Motor neuron (in vitro differentiated cells): Measurements from ENCODE around the gene ZNF202. TPM values are rescaled to one million over a fixed set of nuclear protein-coding genes. Genes with fewer than 3 reads are reported as not detected.

ENCODE experiments used
- ATAC-seq, 8 experiments: fragments of 200-7000 bp; cut with Tn5 transposase; replicated peaks in 6 of 8; 2 replicates each; pipeline ENCODE4 v1.8.0; 2021; ENCODE audit warnings: mild to moderate bottlenecking in 8 of 8, moderate library complexity in 8 of 8
- H3K27ac ChIP-seq, 2 donors: fragments of 250-450 bp; sonication (Bioruptor Pico); 2 replicates each; pipeline ENCODE4 v1.9.0; 2021; ENCODE audit warnings: antibody characterized with exemption in 2 of 2, mild to moderate bottlenecking in 2 of 2, moderate library complexity in 1 of 2
- H3K4me1 ChIP-seq, 2 donors: fragments of 250-450 bp; sonication (Bioruptor Pico); replicated peaks in 1 of 2; 2 replicates each; pipeline ENCODE4 v1.6.1; 2021; ENCODE audit warnings: antibody characterized with exemption in 2 of 2, mild to moderate bottlenecking in 2 of 2, moderate library complexity in 1 of 2
- H3K4me3 ChIP-seq, 5 donors: fragments of 250-450 bp; sonication (Bioruptor Pico); 2 replicates each; pipeline ENCODE4 v1.9.0; 2021; ENCODE audit warnings: antibody characterized with exemption in 5 of 5, mild to moderate bottlenecking in 5 of 5, moderate library complexity in 4 of 5
- WGBS, 10 experiments: fragments of 450-650 bp; shearing (Covaris generic); methylation state at CpG; one replicate each; pipeline ENCODE4 v1.0.0; 2022; 5-methylcytosine and 5-hydroxymethylcytosine counted together
- in situ Hi-C, 9 experiments: fragments of 400-800 bp; cut with MboI; loops; one replicate each; pipeline ENCODE4 v1.15.0; 2021; ENCODE audit warnings: low sequenced_read_pairs in 9 of 9, low pct_unique_long_range_greater_than_20kb in 2 of 9; ENCODE audit not compliant: unreplicated experiment in 9 of 9
- total RNA-seq, 8 experiments: library from RNA; unstranded; fragments of 300-600 nt; gene quantifications; 2 replicates each; pipeline versions ENCODE4 v1.2.3 to v1.2.4, GENCODE V29; 2022

The ZNF202 gene
- 10 to 100 TPM in 5 of 8 experiments, 1 to 10 TPM in 3; 5.4 to 13.6 (median 10.5) TPM for total RNA-seq

GRCh38 chr11:123741159-123742030, at the start of gene ZNF202:
TSS of gene ZNF202 (minus strand) at chr11:123741660. CDS start at chr11:123730888, 10,772 bp downstream.
- ATAC-seq: peak; percentile 89 to 96 (median 93)
- in situ Hi-C loops: no loop called here
- Histone ChIP-seq H3K4me3 (peak within 1 kb of the TSS; percentile 62 to 96 (median 79)), H3K4me1 (peaks cover 16 to 22% of the 10 kb centered on the region in 2 donors), H3K27ac (peak within 1 kb of the TSS; percentile 92 to 96)
- WGBS, 10 experiments: 0 to 3% (median 0%) methylated on average over 1 to 12 of the region's 67 CpGs

- no peak for ATAC-seq
- in situ Hi-C loops: no loop called here
- H3K4me1 ChIP-seq: no peaks in the 10 kb centered on the region
- WGBS, 10 experiments: 0 to 70% (median 31%) methylated on average over 1 of the region's 1 CpG; no CpG with 5 or more reads in 2 of the 10 experiments
- H3K27ac ChIP-seq: no peak overlapping the region
- no peak overlapping the region for H3K4me3 ChIP-seq
Observed at GRCh38 chr11:123783536-123783935, 42.1 kb upstream of the ZNF202 start.

GRCh38 chr11:123778511-123778910, 37.1 kb upstream of the ZNF202 start:
- no peak for ATAC-seq
- in situ Hi-C loops: no loop called here
- Histone ChIP-seq H3K4me1 (no peaks in the 10 kb centered on the region), H3K27ac (no peak overlapping the region), H3K4me3 (no peak overlapping the region)
- WGBS, 10 experiments: 0 to 100% (median 85%) methylated on average over 1 of the region's 1 CpG; no CpG with 5 or more reads in 6 of the 10 experiments

GRCh38 chr11:123775715-123776549, 34.5 kb upstream of the ZNF202 start:
- H3K4me3 ChIP-seq: no peak overlapping the region
- no peaks in the 10 kb centered on the region for H3K4me1 ChIP-seq
- 0 to 80% (median 45%) methylated on average over 2 to 4 of the region's 4 CpGs for WGBS, 10 experiments
- no peak overlapping the region for H3K27ac ChIP-seq
- in situ Hi-C loops: no loop called here
- peak in 6 of 8 experiments; percentile 69 to 85 (median 72) for ATAC-seq

GRCh38 chr11:123775289-123775688, 33.8 kb upstream of the ZNF202 start:
- WGBS, 10 experiments: 0 to 71% (median 33%) methylated on average over 1 of the region's 1 CpG; no CpG with 5 or more reads in 1 of the 10 experiments
- peak in 2 of 8 experiments; percentile 59 to 79 for ATAC-seq
- in situ Hi-C loops: no loop called here
- Histone ChIP-seq H3K27ac (no peak overlapping the region), H3K4me3 (no peak overlapping the region), H3K4me1 (no peaks in the 10 kb centered on the region)

GRCh38 chr11:123773959-123774358, 32.5 kb upstream of the ZNF202 start:
- H3K4me3 ChIP-seq: no peak overlapping the region
- H3K27ac ChIP-seq: no peak overlapping the region
- no peaks in the 10 kb centered on the region for H3K4me1 ChIP-seq
- in situ Hi-C loops: loop anchor here in 1 of 9 experiments (25.0 kb wide), 1 partner anchor 163 kb away; the partner anchor contains the start of genes OR4D5 and OR6T1
- no peak for ATAC-seq
- 0 to 100% (median 0%) methylated on average over 1 of the region's 1 CpG; no CpG with 5 or more reads in 5 of the 10 experiments for WGBS, 10 experiments

GRCh38 chr11:123773026-123773425, 31.6 kb upstream of the ZNF202 start:
- no peak overlapping the region for H3K27ac ChIP-seq
- in situ Hi-C loops: loop anchor here in 1 of 9 experiments (25.0 kb wide), 1 partner anchor 164 kb away; the partner anchor contains the start of genes OR4D5 and OR6T1
- H3K4me1 ChIP-seq: no peaks in the 10 kb centered on the region
- WGBS, 10 experiments: 0 to 100% (median 70%) methylated on average over 1 to 2 of the region's 2 CpGs; no CpG with 5 or more reads in 1 of the 10 experiments
- ATAC-seq: no peak
- H3K4me3 ChIP-seq: no peak overlapping the region

GRCh38 chr11:123771664-123772063, 30.2 kb upstream of the ZNF202 start:
- in situ Hi-C loops: loop anchor here in 1 of 9 experiments (25.0 kb wide), 1 partner anchor 166 kb away; the partner anchor contains the start of genes OR4D5 and OR6T1
- H3K4me1 ChIP-seq: no peaks in the 10 kb centered on the region
- no peak overlapping the region for H3K4me3 ChIP-seq
- H3K27ac ChIP-seq: no peak overlapping the region
- no peak for ATAC-seq
- 25 to 100% (median 86%) methylated on average over 2 to 3 of the region's 3 CpGs; no CpG with 5 or more reads in 3 of the 10 experiments for whole genome bisulfite sequencing, 10 experiments

- no peak overlapping the region for H3K27ac ChIP-seq
- in situ Hi-C loops: loop anchor here in 1 of 9 experiments (25.0 kb wide), 1 partner anchor 167 kb away; the partner anchor contains the start of genes OR4D5 and OR6T1
- H3K4me1 ChIP-seq: no peaks in the 10 kb centered on the region
- no peak overlapping the region for H3K4me3 ChIP-seq
- ATAC-seq: no peak
Observed at GRCh38 chr11:123770712-123771111, 29.3 kb upstream of the ZNF202 start.

- Histone ChIP-seq H3K4me1 (no peaks in the 10 kb centered on the region), H3K4me3 (no peak overlapping the region), H3K27ac (no peak overlapping the region)
- in situ Hi-C loops: loop anchor here in 1 of 9 experiments (25.0 kb wide), 1 partner anchor 172 kb away; the partner anchor contains the start of genes OR4D5 and OR6T1
- 0 to 100% (median 60%) methylated on average over 1 of the region's 1 CpG; no CpG with 5 or more reads in 1 of the 10 experiments for WGBS, 10 experiments
- ATAC-seq: no peak
Observed at GRCh38 chr11:123765601-123766000, 24.1 kb upstream of the ZNF202 start.

GRCh38 chr11:123762422-123762821, 21.0 kb upstream of the ZNF202 start:
- in situ Hi-C loops: loop anchor here in 1 of 9 experiments (25.0 kb wide), 1 partner anchor 175 kb away; the partner anchor contains the start of genes OR4D5 and OR6T1
- no peaks in the 10 kb centered on the region for H3K4me1 ChIP-seq
- no peak for ATAC-seq
- no peak overlapping the region for H3K27ac ChIP-seq
- H3K4me3 ChIP-seq: no peak overlapping the region

- no peaks in the 10 kb centered on the region for H3K4me1 ChIP-seq
- no peak overlapping the region for H3K27ac ChIP-seq
- WGBS, 10 experiments: 0 to 71% (median 33%) methylated on average over 1 of the region's 1 CpG; no CpG with 5 or more reads in 4 of the 10 experiments
- in situ Hi-C loops: loop anchor here in 1 of 9 experiments (25.0 kb wide), 1 partner anchor 176 kb away; the partner anchor contains the start of genes OR4D5 and OR6T1
- no peak overlapping the region for H3K4me3 ChIP-seq
- ATAC-seq: no peak
Observed at GRCh38 chr11:123760894-123761293, 19.4 kb upstream of the ZNF202 start.
